Activated CD8-positive, alpha-beta memory T cell treated with anti-CD3 and anti-CD28 coated beads for 36 hours (primary cell): Measurements from ENCODE around the gene MINDY4. TPM values are rescaled to one million over a fixed set of nuclear protein-coding genes. Genes with fewer than 3 reads are reported as not detected.

Source experiments
- CTCF ChIA-PET: fragments of 350-600 bp; sonication (Branson Sonifier 250); formaldehyde crosslinking; loops from one replicate; lab custom pipeline; 2021; ENCODE audit warnings: antibody characterized with exemption; lab: Charles Lee
- POLR2A ChIA-PET: fragments of 350-600 bp; sonication (Branson Sonifier 250); formaldehyde crosslinking; loops from one replicate; lab custom pipeline; 2021; ENCODE audit warnings: antibody characterized with exemption; lab: Charles Lee
- total RNA-seq, 2 experiments: library from RNA; stranded (reverse); gene quantifications; one replicate each; pipeline ENCODE4 v1.2.3, GENCODE V29; 2021

MINDY4 gene
- total RNA-seq, 2 experiments from 2014 or later = 2.6 to 3.2 TPM

DNA sequence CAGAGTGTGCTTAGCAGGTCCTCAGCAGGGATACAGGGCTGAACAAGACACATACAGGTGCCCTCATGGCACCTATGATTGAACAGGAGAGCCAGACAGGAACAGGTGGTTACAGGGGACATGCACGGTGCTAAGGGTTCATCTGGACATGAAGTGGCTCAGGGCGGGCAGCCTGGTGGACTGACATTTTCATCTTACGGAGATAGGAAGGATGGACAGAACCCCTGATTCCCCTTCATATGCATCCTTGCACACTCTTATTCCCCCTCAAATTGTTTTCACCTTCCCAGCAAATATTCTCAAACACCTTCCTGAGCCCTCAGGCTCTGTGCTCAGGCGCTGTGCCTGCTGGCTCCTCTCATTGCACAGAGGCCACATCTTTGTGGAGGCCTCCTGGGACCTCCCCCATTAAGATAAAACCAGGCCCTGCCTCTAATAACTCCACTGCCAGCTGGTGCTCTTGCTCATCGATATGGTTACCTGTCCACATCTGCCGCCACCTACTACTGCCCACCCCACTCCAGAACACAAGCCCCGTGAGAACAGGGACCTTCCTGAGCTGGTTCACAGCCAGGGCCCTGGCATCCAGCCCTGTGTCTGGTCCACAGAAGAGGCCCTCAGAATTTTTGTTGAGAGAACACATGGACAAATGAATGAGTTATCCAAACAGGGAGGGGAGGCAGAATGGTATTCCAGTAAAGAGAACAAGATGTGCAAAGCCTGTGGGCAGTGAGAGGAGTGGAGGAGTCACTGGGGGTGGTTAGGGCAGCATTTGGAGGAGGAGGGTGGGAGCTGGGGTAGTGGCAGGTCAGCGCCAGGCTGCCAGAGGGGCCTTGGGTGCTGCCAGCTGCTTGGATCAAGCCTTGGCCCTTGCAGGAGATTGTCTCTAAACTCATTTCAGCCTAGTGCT is 71.6 kb downstream of the MINDY4 start:
- ChIA-PET POLR2A (no interaction called here), CTCF (no interaction called here)

DNA sequence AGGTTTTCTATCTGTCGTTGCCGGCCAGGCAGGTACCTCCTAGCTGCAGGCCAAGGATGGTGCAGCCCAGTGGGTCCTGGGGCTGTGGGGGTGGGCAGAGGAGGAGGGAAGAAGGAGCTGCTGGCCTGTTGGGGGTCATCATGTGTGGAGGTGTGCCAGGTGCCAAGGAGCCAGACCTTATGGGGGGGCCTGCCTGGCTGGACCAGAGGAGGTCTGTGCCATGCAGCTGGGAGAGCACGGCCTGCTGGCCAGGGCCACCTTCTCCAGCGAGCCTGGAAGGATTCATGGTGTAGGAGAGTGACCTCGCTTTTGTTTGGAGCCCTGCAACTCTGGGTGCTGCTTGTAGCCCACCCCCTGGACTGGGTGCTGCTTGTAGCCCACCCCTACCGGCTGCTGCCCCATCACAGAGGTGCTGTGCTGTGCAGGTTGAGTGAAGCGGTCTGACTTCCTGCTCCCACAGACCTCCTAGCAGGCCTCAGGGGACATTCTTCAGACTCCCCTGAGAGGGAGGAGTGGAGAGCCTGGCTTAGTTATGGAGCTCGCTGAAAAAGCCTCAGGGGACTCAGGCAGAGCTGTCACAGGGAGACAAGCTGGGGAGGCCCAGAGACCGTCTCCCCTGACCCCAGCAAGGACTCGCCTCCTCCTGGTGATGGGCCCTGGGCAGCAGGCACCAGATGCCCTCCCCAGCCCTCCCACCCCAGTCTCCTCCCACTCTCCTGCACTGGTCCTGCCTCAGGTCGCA is 72.7 kb downstream of the MINDY4 start:
- POLR2A ChIA-PET = no interaction called here
- CTCF ChIA-PET = no interaction called here

DNA sequence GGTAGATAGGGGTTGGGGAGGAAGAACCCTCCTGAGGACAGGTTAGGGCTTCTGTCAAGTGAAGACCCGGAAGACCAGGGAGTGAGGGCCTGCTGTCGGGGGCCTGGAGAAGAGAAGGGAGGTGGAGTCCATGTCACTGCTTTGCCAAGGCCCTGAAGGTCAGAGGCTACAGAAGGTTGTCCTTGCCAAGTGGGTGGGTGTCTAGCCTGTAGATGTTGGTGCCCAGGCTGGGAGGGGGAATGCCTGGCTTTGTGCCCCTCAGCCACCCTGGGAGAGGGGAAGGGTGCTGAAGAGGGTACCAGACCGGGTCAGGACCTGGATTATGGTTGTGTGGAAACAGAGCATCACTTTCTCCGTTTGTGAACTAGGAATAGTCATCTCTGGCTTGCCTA is 73.3 kb downstream of the MINDY4 start:
- ChIA-PET CTCF (no interaction called here), POLR2A (no interaction called here)

DNA sequence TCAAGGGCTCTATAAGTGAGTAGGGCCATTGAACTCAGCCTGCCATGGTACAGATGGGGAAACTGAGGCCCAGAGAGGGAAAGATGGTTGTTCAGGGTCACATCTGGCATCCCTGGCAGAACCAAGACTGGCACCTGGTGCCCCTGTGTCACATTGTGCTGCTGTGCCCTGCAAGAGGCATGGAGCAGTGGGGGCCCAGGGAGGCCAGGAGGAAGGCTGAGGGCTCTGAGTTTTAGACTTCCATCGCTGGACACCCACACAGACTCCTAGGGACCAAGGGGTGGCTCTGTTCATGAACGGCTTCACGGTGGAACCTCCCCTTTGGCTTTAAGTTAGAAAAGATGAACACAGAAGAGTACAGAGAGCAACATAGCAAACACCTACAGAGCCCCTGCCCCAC is 73.7 kb downstream of the MINDY4 start:
- CTCF ChIA-PET = no interaction called here
- POLR2A ChIA-PET = no interaction called here

- ChIA-PET POLR2A (no interaction called here), CTCF (no interaction called here)
Measured at GRCh38 chr7:30845426-30846135, 74.4 kb downstream of the MINDY4 start.

GRCh38 chr7:30846378-30846777 is 75.2 kb downstream of the MINDY4 start:
- ChIA-PET POLR2A (no interaction called here), CTCF (no interaction called here)

GRCh38 chr7:30848121-30848855 is 77.1 kb downstream of the MINDY4 start:
- ChIA-PET CTCF (no interaction called here), POLR2A (no interaction called here)

GRCh38 chr7:30849565-30849964 is 78.3 kb downstream of the MINDY4 start:
- ChIA-PET CTCF (no interaction called here), POLR2A (no interaction called here)

DNA sequence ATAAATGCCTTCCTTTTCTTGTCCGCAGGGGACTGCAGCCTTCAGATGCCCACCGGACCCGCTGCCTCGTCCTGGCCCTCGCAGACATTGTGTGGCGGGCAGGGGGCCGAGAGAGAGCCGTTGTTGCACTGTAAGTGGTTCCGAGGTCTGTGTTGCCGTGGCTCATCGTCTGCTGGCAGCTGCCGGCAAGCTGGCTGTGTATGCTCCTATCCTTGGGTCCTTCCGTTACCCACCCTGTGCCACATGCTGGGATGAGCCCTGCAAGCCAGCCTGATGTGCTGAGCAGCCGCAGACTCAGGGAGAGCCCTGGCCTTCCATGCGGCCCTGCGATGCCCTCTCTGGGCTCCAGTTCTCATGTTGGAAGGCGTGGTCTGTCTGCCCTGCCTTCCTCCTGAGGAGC is 79.2 kb downstream of the MINDY4 start:
- CTCF ChIA-PET = no interaction called here
- POLR2A ChIA-PET = no interaction called here

DNA sequence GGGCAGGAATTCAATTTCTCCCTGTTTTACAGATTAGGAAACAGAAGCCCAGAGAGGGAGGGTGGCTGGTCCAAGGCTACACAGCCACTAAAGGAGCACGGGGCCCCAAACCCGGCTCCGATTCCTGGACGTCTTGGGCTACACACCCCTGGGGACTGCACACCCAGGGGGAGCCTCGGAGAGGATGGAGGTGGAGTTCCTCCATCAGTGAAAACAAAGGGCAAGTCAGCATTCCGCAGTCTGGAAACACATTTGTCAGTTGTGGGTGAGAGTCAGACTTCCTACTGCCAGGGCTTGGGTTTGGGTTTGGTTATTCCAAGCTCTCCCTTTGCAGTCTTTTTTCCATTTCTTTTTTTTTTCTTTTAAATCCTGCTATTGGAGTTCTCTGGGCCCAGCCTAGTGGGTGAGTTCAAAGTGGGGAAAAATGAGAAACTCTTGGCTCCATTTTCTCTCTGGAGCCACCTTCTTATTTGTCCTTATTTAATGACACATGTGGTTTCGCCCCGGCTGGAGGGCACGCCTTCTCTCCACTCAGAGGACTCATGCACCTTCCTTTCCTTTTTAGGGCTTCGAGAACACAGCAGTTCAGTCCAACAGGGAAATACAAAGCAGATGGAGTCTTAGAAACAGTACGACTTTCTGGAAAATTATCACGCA is 80.6 kb downstream of the MINDY4 start:
- ChIA-PET POLR2A (no interaction called here), CTCF (no interaction called here)

GRCh38 chr7:30852308-30852684 is 81.1 kb downstream of the MINDY4 start:
- CTCF ChIA-PET = no interaction called here

GRCh38 chr7:30852744-30853288 is 81.6 kb downstream of the MINDY4 start:
- ChIA-PET POLR2A (no interaction called here), CTCF (interaction anchor here (1.2 kb wide), 1 partner anchor 15 kb away, joined by 3 read pairs; no protein-coding TSS in a partner anchor)

More at GRCh38 chr7:30852308-30852684, 81.1 kb downstream of the MINDY4 start:
- POLR2A ChIA-PET = no interaction called here

DNA sequence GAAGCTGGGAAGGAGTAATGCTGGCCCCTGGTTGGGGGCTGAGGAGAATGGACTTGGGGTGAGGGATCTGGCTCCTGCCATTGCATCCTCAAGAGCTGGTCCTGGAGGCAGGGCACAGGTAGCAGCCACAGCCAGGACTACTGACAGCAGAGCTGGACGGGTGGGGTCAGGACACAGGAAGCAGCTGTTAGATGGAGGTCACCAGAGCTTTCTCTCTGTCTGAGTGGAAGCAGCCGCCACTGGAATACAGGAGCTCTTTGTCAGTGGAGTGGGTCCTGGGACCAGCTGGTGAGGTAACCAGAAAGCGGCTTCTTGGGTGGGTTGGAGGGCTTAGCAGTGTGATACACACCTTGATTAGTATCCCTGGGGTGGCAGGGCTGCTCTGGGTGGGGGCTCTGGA is 82.4 kb downstream of the MINDY4 start:
- CTCF ChIA-PET = interaction anchor here (1.2 kb wide), 1 partner anchor 15 kb away, joined by 3 read pairs; no protein-coding TSS in a partner anchor
- POLR2A ChIA-PET = no interaction called here

DNA sequence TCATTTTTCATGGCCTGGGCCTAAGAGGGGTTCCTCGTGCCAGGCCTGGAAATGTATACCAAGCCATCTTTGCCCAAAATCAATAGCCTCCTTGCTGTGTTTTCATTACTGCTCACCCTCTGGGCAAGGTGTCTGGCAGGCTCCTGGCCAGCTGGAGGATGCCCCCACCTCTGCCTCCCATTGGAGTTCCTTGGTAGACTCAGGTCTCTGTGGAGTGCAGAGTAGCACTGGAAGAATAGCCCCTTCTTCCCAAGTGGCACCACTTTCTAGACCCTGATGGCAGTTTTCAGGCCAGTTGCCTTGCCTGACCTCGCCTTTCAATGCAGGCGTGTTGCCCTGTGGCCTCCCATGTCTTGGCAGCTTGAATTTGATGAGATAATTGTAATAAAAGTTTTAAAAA is 84.7 kb downstream of the MINDY4 start:
- POLR2A ChIA-PET = no interaction called here

DNA sequence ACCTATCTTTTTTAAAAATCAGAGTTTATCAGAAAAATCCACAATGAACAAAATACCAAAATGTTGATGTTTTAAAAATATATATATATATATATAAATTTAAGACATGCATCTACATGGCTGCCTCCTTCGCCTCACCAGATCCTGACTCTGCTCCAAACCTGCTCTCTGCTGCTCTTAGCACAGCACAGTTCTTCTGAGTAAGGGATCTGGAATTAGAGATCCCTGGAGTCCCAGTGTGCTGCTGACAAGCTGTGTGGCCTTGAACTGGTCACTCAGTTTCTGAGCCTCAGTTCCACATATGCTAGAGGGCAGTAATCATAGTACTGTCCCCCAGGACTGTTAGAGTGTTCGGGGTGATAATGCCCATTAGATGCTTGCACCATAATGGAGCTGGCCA is 87.4 kb downstream of the MINDY4 start:
- ChIA-PET POLR2A (no interaction called here), CTCF (no interaction called here)

More for the DNA sequence above, 84.7 kb downstream of the MINDY4 start:
- CTCF ChIA-PET = no interaction called here

- ChIA-PET POLR2A (no interaction called here), CTCF (interaction anchor here (0.6 kb wide), 1 partner anchor 349 kb away, joined by 3 read pairs; no protein-coding TSS in a partner anchor)
Measured at GRCh38 chr7:30859202-30859939, 88.2 kb downstream of the MINDY4 start.

DNA sequence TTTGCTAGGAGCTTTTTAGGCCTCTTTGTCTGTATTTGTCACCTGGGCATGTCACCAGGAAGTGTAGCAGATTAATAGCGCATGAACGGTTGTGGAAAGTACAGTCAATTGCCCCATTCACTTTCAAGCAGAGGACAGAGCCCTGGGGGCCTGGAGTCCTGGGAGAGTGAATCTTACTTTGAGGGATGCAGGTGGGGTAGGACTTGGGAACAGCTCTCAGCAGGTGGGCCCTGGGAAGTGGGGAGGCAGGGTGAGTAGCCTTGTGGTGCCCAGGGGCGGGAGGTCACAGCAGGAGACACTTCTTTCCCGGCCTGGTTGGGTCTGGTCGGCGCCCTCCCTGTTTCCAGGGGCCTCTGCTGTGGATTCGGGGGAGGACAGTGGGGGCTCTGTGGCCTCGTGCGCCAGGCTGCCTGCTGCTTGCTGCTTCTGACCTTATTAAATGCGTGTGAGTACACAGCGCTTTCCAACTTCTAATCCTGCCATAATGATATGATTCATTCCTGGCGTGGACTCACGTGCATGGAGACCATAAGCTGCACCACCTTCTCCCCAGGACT is 88.8 kb downstream of the MINDY4 start:
- ChIA-PET POLR2A (no interaction called here), CTCF (interaction anchor here (0.6 kb wide), 1 partner anchor 349 kb away, joined by 3 read pairs; no protein-coding TSS in a partner anchor)
